GM21423 (cell line): ENCODE results near the gene NR4A3.

Source experiments
- ATAC-seq: cut with Tn5 transposase; IDR thresholded peaks from one replicate; pipeline ENCODE4 v1.9.1; 2021; ENCODE audit warnings: mild to moderate bottlenecking, moderate library complexity; ENCODE audit not compliant: unreplicated experiment

The NR4A3 gene

GRCh38 chr9:99873531-99873930 is 51.8 kb downstream of the NR4A3 start:
- no peak for ATAC-seq

DNA sequence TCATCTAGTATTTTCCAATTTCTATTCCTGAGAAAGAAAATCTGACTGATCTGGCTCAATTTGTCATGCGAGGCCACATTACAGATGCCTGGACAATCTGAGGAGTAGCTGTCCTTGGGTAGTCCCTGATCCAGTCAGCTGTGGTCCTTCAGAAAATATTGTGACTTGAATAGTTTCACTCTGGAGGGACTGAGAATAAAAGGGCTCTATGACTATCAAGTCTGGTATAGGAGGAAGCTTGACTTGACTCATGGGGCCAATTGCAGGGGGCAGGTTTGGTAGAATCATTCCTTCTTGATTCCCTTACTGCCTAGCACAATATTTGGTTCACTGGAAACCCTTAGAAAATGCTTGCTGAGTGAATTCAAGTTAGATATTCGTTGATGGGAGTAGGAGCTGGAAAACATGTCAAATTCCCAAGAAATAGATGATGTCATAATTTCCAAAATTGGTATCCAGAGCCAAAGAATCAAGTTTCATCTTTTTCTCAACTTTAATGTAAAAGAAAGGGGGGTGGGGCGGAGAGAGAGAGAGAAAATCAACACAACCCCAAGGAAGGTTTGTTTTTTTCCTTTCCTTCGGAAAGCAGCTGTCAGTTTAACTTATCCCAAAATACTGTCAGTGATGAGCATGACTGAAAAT is 52.4 kb downstream of the NR4A3 start:
- no peak for ATAC-seq

- no peak for ATAC-seq
These were observed 54.5 kb downstream of the NR4A3 start for GRCh38 chr9:99876190-99876589.

DNA sequence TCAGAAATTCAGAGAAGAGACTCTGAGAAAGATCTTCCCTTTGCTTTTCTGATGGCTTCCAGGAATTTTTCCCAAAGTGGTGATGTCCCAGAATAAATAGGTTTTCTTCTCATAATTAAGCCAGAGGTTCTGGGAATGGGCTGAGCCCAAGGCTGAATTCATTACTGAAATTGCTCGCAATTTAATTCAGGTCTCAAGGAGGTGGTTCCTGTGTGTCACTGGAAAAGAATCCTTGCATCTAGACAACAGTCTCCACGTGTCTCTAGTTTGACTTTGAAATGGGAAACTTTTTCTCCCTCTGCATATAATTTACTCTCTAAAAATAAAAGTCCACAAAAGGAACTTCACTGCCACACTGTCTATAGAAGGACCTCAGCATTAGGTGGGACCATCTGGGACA is 57.0 kb downstream of the NR4A3 start:
- ATAC-seq, result no peak

DNA sequence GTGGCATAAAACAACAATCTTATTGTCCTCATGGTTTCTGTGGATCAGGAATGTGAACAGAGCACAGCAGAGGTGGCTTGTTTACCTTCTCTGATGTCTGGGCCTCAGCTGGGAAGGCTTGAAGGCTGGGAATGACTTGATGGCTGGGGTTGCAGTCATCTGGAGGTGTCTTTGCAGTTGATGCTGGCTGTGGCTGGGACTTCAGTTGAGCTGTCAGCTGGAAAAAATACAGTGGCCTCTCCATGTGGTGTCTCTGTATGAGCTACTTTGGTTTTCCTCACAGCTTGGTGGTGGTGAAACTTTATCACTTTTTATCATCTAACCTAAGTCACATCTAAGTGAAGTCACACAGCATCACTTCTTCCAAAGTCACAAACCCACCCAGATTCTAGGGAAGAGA is 60.1 kb downstream of the NR4A3 start:
- no peak for ATAC-seq

GRCh38 chr9:99885747-99886146 is 64.1 kb downstream of the NR4A3 start:
- no peak for ATAC-seq

GRCh38 chr9:99889120-99889519 is 67.4 kb downstream of the NR4A3 start:
- no peak for ATAC-seq

DNA sequence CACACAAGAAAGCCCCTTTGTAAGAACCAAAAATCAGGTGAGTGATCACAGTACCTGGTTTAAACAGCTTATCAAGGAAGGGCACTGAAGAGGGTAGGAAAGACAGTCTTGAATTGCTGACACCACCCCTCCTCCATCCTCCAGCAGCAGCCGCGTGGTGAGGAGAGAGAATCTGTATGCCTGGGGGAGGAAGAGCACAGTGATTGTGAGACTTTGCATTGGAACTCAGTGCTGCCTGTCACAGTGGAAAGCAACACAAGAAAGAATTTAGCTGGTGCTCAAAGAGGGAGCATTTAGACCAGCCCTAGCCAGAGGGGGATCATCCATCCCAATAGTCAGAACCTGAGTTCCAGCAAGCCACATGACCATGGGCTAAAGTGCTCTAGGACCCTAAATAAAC is 73.1 kb downstream of the NR4A3 start:
- no peak for ATAC-seq

GRCh38 chr9:99895510-99895909 is 73.8 kb downstream of the NR4A3 start:
- no peak for ATAC-seq

DNA sequence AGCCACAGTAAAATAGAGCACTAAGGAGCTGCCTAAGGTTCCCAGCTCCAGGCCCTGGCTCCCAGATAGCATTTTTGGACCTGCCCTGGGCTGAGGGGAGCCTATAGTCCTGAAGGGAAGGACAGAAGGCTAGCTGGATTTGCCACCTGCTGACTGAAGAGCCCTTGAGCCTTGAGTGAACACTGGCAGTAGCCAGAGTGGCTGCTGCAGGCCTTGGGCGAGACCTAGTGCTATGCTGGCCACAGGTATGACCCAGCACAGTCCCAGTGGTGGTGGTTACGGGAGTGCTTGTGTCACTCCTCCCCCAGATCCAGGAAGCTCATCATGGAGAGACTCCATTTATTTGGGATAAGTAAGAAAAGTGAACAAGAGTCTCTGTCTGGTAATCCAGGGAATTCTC is 74.4 kb downstream of the NR4A3 start:
- no peak for ATAC-seq

- no peak for ATAC-seq
These were observed 81.7 kb downstream of the NR4A3 start for GRCh38 chr9:99903393-99903792.

GRCh38 chr9:99905833-99906402 is 84.2 kb downstream of the NR4A3 start:
- ATAC-seq, result peak; percentile 7

DNA sequence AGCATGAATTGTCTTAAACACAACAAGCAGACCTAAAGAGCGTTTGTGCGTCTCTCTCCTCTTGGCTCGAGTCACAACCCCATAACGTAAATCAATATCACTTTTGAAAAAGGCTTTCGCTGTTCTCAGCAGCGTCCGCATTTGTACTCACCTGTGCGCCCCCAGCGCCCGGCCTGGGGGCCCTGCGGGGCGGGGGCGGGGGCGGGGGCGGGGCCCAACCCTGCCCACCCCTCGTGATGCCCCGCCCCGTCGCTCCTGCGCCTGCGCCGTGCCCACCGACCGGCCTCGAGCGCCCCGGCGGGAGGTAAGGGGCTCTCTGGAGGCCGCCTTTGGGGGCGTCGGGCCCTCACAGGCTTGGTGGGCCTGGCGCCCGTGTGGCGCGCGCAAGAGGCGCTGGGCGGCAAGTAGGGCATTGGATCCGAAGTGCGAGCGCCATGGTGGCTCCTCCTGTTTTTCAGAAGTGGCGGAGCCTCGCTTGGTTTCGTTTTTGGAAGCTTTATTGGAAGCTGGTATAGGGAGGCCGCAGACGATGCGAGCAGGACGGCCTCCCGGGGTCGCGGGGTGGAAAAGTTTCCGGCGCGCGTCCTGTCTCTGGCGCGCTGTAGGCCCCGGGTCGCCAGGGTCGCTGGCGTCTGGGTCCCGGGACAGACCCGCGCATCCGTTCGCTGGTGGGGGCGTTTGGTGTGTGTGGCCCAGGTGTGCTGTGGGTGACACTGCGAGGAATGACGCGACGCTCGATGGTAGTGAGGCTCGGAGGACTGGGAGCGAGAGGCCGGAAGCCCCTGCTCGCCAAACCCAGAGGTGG is 84.9 kb downstream of the NR4A3 start, which contains the start of gene STX17:
TSS of gene STX17 (plus strand) at position 252 of the 805 bp plus-strand sequence. CDS start 8,586 bp downstream, outside the sequence.
- ATAC-seq, result peak; percentile 86

GRCh38 chr9:99907208-99907532 is 85.5 kb downstream of the NR4A3 start:
- ATAC-seq, result no peak

DNA sequence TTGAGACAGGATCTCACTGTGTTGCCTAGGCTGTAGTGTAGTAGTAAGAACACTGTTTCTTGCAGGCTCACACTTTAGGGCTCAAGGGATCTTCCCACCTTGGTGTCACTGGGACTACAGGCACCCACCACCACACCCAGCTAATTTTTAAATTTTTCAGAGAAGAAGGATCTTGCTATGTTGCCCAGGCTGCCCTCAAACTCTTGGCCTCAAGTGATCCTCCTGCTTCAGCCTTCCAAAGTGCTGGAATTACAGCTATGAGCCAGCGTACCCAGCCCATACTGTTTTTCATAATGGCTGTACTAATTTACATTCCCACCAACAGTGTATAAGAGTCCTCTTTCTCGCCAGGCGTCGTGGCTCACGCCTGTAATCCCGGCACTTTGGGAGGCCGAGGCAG is 89.9 kb downstream of the NR4A3 start:
- no peak for ATAC-seq
